Keratinocyte (primary cell): ENCODE results near the gene DYNLT2. TPM values are rescaled to one million over a fixed set of nuclear protein-coding genes. Genes with fewer than 3 reads are reported as not detected.
A peak's percentile ranks its signal among the peaks of the same experiment; 100 is the strongest.

Experiments used
- DNase-seq: peaks from one replicate; pipeline ENCODE4 v3.0.0-alpha.2; 2011; ENCODE audit warnings: low read depth, missing footprints, low spot score
- FAIRE-seq: peaks from 2 replicates; lab custom pipeline; 2011; peaks lifted over from hg19 to GRCh38; lab: Jason Lieb, UNC
- H2AFZ ChIP-seq: 2 replicates; pipeline ENCODE4 v1.6.0; 2012; ENCODE audit warnings: low read length, control low read depth, inconsistent platforms; ENCODE audit not compliant: control insufficient read depth
- H3K27ac ChIP-seq: 2 replicates; pipeline ENCODE4 v1.5.1; 2011; ENCODE audit warnings: low read length; ENCODE audit not compliant: control insufficient read depth, insufficient read depth
- H3K27me3 ChIP-seq: 3 replicates; pipeline ENCODE4 v1.6.0; 2011; ENCODE audit warnings: low read length; ENCODE audit not compliant: control insufficient read depth, insufficient read depth; ENCODE audit errors: extremely low read depth
- H3K36me3 ChIP-seq, 2 experiments: 2 replicates in 1 of 2; 3 replicates in 1 of 2; pipeline ENCODE4 v1.5.1; 2011; ENCODE audit warnings: low read length in 2 of 2, mild to moderate bottlenecking in 1 of 2; ENCODE audit not compliant: control insufficient read depth in 2 of 2, insufficient read depth in 2 of 2; ENCODE audit errors: extremely low read depth in 1 of 2
- H3K4me1 ChIP-seq: 3 replicates; pipeline ENCODE4 v1.5.1; 2011; ENCODE audit warnings: low read length; ENCODE audit not compliant: control insufficient read depth, insufficient read depth; ENCODE audit errors: extremely low read depth
- H3K4me2 ChIP-seq: 3 replicates; pipeline ENCODE4 v1.6.0; 2011; ENCODE audit warnings: low read depth, low read length; ENCODE audit not compliant: control insufficient read depth, insufficient read depth; ENCODE audit errors: extremely low read depth
- H3K4me3 ChIP-seq, 3 experiments: fragments of 200-600 bp in 1 of 3; sonication (generic) in 1 of 3; 2 replicates in 2 of 3; 3 replicates in 1 of 3; pipeline ENCODE4 v1.5.1; 2011 to 2016; ENCODE audit warnings: low read length in 3 of 3, mild to moderate bottlenecking in 3 of 3, control low read depth in 2 of 3, inconsistent platforms in 1 of 3, low read depth in 1 of 3, mixed read lengths in 1 of 3, mixed run types in 1 of 3, moderate library complexity in 1 of 3; ENCODE audit not compliant: control insufficient read depth in 2 of 3, insufficient read depth in 2 of 3; ENCODE audit errors: extremely low read depth in 1 of 3
- H3K79me2 ChIP-seq: 2 replicates; pipeline ENCODE4 v1.6.0; 2012; ENCODE audit warnings: low read length; ENCODE audit not compliant: control insufficient read depth, insufficient read depth
- H3K9ac ChIP-seq: 3 replicates; pipeline ENCODE4 v1.6.0; 2011; ENCODE audit warnings: low read length; ENCODE audit not compliant: control insufficient read depth, insufficient read depth; ENCODE audit errors: extremely low read depth
- H3K9me1 ChIP-seq: 3 replicates; pipeline ENCODE4 v1.6.0; 2011; ENCODE audit warnings: low read length; ENCODE audit not compliant: control insufficient read depth, insufficient read depth; ENCODE audit errors: extremely low read depth
- H3K9me3 ChIP-seq: 2 replicates; pipeline ENCODE4 v1.5.1; 2012; ENCODE audit warnings: low read depth, low read length; ENCODE audit not compliant: control insufficient read depth
- H4K20me1 ChIP-seq: 3 replicates; pipeline ENCODE4 v1.6.0; 2011; ENCODE audit warnings: low read length; ENCODE audit not compliant: control insufficient read depth, insufficient read depth; ENCODE audit errors: extremely low read depth
- CTCF ChIP-seq, 3 experiments: IDR thresholded peaks in 1 of 3; conservative IDR thresholded peaks in 1 of 3; optimal IDR thresholded peaks in 1 of 3; 2 replicates in 2 of 3; 3 replicates in 1 of 3; pipeline versions ENCODE3 to v1.5.1; 2011; ENCODE audit warnings: low read length in 3 of 3, mild to moderate bottlenecking in 3 of 3, moderate library complexity in 2 of 3, control low read depth in 1 of 3, inconsistent platforms in 1 of 3; ENCODE audit not compliant: insufficient read depth in 2 of 3; ENCODE audit errors: extremely low read depth in 1 of 3
- EZH2 ChIP-seq: IDR thresholded peaks from one replicate; pipeline ENCODE4 v1.6.1; 2012; ENCODE audit warnings: inconsistent platforms, mild to moderate bottlenecking, low read length, moderate library complexity
- dilution Hi-C: fragments of 300-500 bp; cut with MboI; formaldehyde crosslinking; loops from one replicate; pipeline ENCODE4 v1.7.0; 2020; ENCODE audit warnings: low sequenced_read_pairs; ENCODE audit not compliant: extremely low pct_ligation_motif_present
- polyA plus RNA-seq, 5 experiments: library from polyadenylated mRNA; depleted of rRNA in 3 of 5; stranded (reverse) in 3 of 5; stranded (forward) in 1 of 5; unstranded in 1 of 5; fragments of >200 nt; gene quantifications; 1 replicate in 1 of 5; 2 replicates in 3 of 5; 3 replicates in 1 of 5; pipeline versions ENCODE4 v1.2.1 to v1.2.3, GENCODE V29; 2011 to 2012; ENCODE audit warnings: missing spikeins in 2 of 5, low read depth in 1 of 5, low replicate concordance in 1 of 5

Gene DYNLT2
- polyA plus RNA-seq, 1 donor (not counting 4 experiments of a cell fraction or from before 2014, with no cell fraction given): 0.58 TPM

GRCh38 chr6:169789944-169790927 lies 38.9 kb upstream of the DYNLT2 start:
- dilution Hi-C loops: no loop called here
- H3K27ac ChIP-seq: peak overlapping the region; percentile 36
- peak; percentile 83 for FAIRE-seq

GRCh38 chr6:169789146-169789943 lies 38.0 kb upstream of the DYNLT2 start:
- peaks cover 13% of the 10 kb centered on the region for H3K4me1 ChIP-seq
- no peak overlapping the region for H3K27ac ChIP-seq
- no peaks in the 10 kb centered on the region for H3K27me3 ChIP-seq
- peak overlapping the region; percentile 92 for H2AFZ ChIP-seq
- peaks cover 0 to 2% of the 10 kb centered on the region in 2 experiments for H3K36me3 ChIP-seq
- H3K4me2 ChIP-seq: peak overlapping the region; percentile 95
- FAIRE-seq (no peak), DNase-seq (no peak)
- no peak for TF ChIP-seq EZH2
- TF ChIP-seq CTCF (optimal IDR thresholded peaks at IDR 0.05 in 1 of 3, IDR thresholded peaks at IDR 0.05 in 1 of 3, conservative IDR thresholded peaks at IDR 0.05 in 1 of 3; ENCODE audit: extremely low read depth in 1 of 3, insufficient read depth in 2 of 3, low read length in 3 of 3): no peak
- no peaks in the 10 kb centered on the region for H3K9me3 ChIP-seq
- peak overlapping the region; percentile 66 for H3K9ac ChIP-seq
- H3K4me3 ChIP-seq: peak overlapping the region in 1 of 3 experiments; percentile 79
- no peaks in the 10 kb centered on the region for H4K20me1 ChIP-seq
- no peaks in the 10 kb centered on the region for H3K79me2 ChIP-seq
- dilution Hi-C loops: no loop called here
- no peaks in the 10 kb centered on the region for H3K9me1 ChIP-seq

More at GRCh38 chr6:169789944-169790927, 38.9 kb upstream of the DYNLT2 start:
- TF ChIP-seq EZH2 (no peak), CTCF (optimal IDR thresholded peaks at IDR 0.05 in 1 of 3, IDR thresholded peaks at IDR 0.05 in 1 of 3, conservative IDR thresholded peaks at IDR 0.05 in 1 of 3; ENCODE audit: extremely low read depth in 1 of 3, insufficient read depth in 2 of 3, low read length in 3 of 3) (peak; percentile 91 to 99 (median 93))
- Histone ChIP-seq H4K20me1 (no peaks in the 10 kb centered on the region), H2AFZ (peak overlapping the region; percentile 92), H3K36me3 (no peaks in the 10 kb centered on the region), H3K27me3 (peaks cover 4% of the 10 kb centered on the region), H3K9ac (peak overlapping the region; percentile 66), H3K4me1 (peaks cover 13% of the 10 kb centered on the region), H3K9me3 (no peaks in the 10 kb centered on the region), H3K4me2 (peak overlapping the region; percentile 95), H3K4me3 (peak overlapping the region; percentile 29 to 79 (median 62)), H3K79me2 (no peaks in the 10 kb centered on the region), H3K9me1 (no peaks in the 10 kb centered on the region)
- DNase-seq: peak; percentile 15
